ENCODE data around the gene ENGASE.

The ENGASE gene

DNA sequence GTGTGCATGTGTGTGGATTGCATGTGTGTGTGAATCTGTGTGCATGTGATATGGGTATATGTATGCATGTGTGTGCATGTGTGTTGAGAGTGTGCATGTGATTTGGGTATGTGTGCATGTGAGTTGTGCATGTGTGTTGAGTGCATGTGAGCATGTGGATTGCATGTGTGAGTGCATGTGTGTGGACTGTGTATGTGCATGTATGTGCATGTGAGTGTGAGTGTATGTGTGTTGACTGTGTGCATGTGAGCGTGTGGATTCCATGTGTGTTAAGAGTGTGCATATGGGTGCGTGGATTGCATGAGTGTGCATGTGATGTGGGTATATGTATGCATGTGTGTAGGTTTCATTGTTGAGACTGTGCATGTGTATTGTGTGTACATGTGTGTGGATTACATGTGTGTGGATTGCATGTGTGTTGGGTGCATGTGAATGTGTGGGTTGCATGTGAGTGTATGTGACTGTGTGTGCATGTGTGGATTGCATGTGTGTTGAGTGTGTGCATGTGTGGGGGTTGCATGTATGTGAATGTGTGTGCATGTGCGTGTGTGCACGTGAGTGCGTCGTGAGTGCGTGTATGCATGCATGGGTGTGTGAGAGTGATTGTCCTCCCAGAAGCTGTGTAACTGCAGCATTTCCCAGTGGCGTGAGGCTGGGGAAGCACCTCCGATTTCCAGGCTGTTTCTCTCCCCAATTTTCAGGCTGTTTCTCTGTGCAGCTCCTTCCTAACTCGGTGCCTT, 31.3 kb upstream of the ENGASE start:
- ChIA-PET CTCF (no interaction called here), POLR2A (ENCODE audit: low non-redundant PET) (no interaction called here)
- H3K27ac ChIP-seq: no peak overlapping the region
- TF ChIP-seq, protein P1, sequence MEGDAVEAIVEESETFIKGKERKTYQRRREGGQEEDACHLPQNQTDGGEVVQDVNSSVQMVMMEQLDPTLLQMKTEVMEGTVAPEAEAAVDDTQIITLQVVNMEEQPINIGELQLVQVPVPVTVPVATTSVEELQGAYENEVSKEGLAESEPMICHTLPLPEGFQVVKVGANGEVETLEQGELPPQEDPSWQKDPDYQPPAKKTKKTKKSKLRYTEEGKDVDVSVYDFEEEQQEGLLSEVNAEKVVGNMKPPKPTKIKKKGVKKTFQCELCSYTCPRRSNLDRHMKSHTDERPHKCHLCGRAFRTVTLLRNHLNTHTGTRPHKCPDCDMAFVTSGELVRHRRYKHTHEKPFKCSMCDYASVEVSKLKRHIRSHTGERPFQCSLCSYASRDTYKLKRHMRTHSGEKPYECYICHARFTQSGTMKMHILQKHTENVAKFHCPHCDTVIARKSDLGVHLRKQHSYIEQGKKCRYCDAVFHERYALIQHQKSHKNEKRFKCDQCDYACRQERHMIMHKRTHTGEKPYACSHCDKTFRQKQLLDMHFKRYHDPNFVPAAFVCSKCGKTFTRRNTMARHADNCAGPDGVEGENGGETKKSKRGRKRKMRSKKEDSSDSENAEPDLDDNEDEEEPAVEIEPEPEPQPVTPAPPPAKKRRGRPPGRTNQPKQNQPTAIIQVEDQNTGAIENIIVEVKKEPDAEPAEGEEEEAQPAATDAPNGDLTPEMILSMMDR (conservative IDR thresholded peaks at IDR 0.05; ENCODE audit: low read depth): no peak
- DNase-seq (ENCODE audit: low spot score): no peak

DNA sequence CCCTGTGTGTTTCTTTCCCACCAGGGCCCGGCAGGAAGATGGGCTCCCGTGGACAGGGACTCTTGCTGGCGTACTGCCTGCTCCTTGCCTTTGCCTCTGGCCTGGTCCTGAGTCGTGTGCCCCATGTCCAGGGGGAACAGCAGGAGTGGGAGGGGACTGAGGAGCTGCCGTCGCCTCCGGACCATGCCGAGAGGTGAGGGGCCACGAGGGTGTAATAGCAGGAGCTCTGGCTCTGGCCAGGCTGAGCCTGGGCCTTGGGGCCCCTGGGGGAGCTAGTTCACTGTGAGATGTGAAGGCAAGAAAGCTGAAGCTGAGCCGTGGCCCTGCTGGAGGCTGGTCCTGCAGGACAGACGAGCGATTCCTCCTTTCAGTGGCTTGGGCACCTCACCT, 30.7 kb upstream of the ENGASE start:
- ChIA-PET POLR2A (ENCODE audit: low non-redundant PET) (no interaction called here), CTCF (interaction anchor here (0.8 to 2.6 kb wide), 4 partner anchors 15 to 44 kb away, joined by 3 to 26 read pairs (median 8); no protein-coding TSS in a partner anchor)
- TF ChIP-seq, protein P1 (conservative IDR thresholded peaks at IDR 0.05; ENCODE audit: low read depth): no peak
- H3K27ac ChIP-seq: no peak overlapping the region
- no peak for DNase-seq (ENCODE audit: low spot score)

DNA sequence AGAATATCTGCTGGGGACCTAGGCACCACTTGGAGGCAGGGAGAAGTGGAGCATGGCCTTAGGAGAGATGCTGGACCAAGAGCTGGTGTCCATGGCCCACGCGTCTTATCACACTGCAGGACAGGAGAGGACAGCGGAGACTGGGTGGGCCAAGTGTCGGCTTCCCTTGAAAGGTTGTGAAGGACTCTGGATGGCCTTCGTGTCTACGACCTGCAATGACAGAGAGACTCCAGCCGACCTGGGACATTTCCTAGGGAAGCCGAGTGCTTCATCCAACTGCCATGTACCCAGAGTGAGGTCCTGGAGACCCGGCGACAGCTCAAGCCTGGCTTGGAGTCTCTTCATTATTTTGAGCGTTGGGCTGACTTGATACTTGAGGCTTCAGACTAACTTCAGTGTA, 30.2 kb upstream of the ENGASE start:
- ChIA-PET POLR2A (ENCODE audit: low non-redundant PET) (no interaction called here), CTCF (interaction anchor here (0.8 to 2.6 kb wide), 6 partner anchors 15 to 153 kb away, joined by 3 to 26 read pairs (median 4); no protein-coding TSS in a partner anchor)
- TF ChIP-seq, protein P1 (conservative IDR thresholded peaks at IDR 0.05; ENCODE audit: low read depth): no peak
- DNase-seq (ENCODE audit: low spot score): no peak
- H3K27ac ChIP-seq: no peak overlapping the region

DNA sequence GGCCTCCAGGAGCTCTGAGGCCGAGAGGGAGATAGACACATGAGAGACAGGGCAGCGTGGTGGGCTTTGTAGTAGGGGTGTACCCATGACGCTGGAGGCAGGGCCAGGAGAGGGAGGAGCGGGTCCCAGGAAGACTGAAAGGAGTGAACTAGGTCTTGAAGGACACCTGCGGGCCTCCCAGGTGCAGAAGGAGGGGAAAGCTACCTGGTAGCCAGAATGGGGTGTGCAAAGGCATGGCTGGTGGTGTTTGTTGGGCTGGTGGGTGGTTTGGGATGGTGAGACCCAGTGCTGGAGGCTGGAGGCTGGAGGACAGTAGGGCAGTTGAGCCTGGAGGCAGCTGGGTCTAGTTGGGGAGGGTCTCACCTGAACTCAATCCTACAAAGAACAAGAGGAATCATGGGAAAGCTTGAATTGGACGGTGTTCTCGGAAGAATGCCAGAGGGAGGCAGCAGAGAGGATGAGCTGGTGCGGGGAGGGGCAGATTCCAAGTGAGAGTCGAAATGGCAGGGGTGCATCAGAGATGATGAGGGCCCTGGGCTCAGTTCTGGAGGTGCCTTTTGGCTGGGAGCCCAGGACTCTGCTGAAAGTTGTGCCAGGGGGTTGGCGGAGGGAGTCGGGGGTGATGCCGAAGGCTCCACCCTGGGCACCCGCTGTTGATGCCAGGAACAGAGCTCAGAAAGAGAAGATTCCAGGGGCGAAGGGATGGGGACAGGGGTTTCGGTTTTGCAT, 29.5 kb upstream of the ENGASE start:
- H3K27ac ChIP-seq: no peak overlapping the region
- CTCF ChIA-PET: interaction anchor here (0.5 to 2.6 kb wide), 25 partner anchors 8 to 371 kb away, joined by 3 to 26 read pairs (median 4); partner anchors contain the start of gene ENGASE
- no peak for DNase-seq (ENCODE audit: low spot score)
- POLR2A ChIA-PET (ENCODE audit: low non-redundant PET): no interaction called here
- TF ChIP-seq, protein P1 (conservative IDR thresholded peaks at IDR 0.05; ENCODE audit: low read depth): no peak

DNA sequence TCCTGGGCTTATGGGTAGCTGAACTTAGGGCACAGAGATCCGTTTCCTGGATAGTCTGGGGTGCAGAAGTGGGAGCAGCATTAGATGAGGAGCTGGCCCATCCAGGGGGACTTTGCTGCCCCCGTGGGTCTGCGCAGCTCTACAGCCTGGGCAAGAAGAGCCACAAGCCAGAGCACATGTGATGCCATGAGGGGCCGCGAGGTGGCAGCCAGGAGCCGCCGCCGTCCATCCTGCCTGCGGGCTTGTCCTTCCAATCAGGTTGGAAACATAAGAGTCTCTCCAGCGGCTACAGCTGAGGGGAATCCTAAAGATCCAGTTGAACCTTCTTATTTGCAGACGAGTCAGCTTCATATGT, 28.8 kb upstream of the ENGASE start:
- POLR2A ChIA-PET (ENCODE audit: low non-redundant PET): no interaction called here
- peak; percentile 71 for DNase-seq (ENCODE audit: low spot score)
- no peak overlapping the region for H3K27ac ChIP-seq
- TF ChIP-seq, protein P1 (conservative IDR thresholded peaks at IDR 0.05; ENCODE audit: low read depth): peak; percentile 98
- CTCF ChIA-PET: interaction anchor here (0.5 to 2.6 kb wide), 23 partner anchors 8 to 796 kb away, joined by 3 to 26 read pairs (median 4); partner anchors contain the start of gene ENGASE

DNA sequence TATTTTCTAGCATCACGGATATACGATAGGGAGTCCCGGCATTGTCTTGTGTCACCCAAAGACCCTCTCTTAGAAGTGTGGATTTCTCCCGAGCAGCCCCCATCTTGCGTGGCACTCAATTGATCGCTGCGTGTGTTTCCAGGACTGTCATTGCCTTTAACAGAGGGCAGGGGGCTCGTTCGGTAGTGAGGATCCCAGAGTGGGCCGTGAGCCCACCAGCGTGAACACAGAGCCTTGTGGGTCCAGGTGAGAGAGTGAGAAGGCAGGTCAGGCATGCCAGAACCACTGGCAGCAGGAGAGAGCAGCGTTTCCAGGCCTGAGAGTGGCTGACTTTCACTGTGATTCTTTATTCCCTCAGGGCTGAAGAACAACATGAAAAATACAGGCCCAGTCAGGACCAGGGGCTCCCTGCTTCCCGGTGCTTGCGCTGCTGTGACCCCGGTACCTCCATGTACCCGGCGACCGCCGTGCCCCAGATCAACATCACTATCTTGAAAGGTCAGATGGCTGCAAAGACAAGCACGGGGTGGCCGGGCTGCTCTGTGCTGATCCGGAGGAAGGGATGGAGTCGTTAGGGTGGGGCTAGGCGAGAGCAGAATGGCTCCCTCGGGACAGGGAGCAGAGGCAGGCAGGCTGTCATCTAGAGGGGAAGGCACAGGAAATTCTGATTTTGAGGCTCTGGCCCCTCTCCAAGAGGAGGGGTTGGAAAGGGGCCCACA, 28.3 kb upstream of the ENGASE start:
- ChIA-PET CTCF (interaction anchor here (0.6 to 2.6 kb wide), 20 partner anchors 8 to 796 kb away, joined by 3 to 26 read pairs (median 4); partner anchors contain the start of gene ENGASE), POLR2A (ENCODE audit: low non-redundant PET) (no interaction called here)
- no peak overlapping the region for H3K27ac ChIP-seq
- TF ChIP-seq, protein P1 (conservative IDR thresholded peaks at IDR 0.05; ENCODE audit: low read depth): peak; percentile 71
- DNase-seq (ENCODE audit: low spot score): no peak
